Upper lobe of right lung (tissue), 1 donor: ENCODE data around the gene CNOT1. TPM values are rescaled to one million over a fixed set of nuclear protein-coding genes. Genes with fewer than 3 reads are reported as not detected.

ENCODE experiments used
- ATAC-seq: fragments of 200-7000 bp; cut with Tn5 transposase; one replicate; pipeline ENCODE4 v1.9.1; 2020; ENCODE audit warnings: mild to moderate bottlenecking, moderate library complexity
- DNase-seq: peaks from one replicate; pipeline ENCODE4 v3.0.0-alpha.2; 2020
- H3K27ac ChIP-seq: fragments of 200-600 bp; one replicate; pipeline ENCODE4 v1.8.0; 2022
- H3K27me3 ChIP-seq: fragments of 200-600 bp; one replicate; pipeline ENCODE4 v1.8.0; 2022; ENCODE audit warnings: mild to moderate bottlenecking
- H3K36me3 ChIP-seq: fragments of 200-600 bp; one replicate; pipeline ENCODE4 v1.8.0; 2022
- H3K4me1 ChIP-seq: fragments of 200-600 bp; one replicate; pipeline ENCODE4 v1.8.0; 2022
- H3K4me3 ChIP-seq: fragments of 200-600 bp; one replicate; pipeline ENCODE4 v1.8.0; 2022; ENCODE audit warnings: mild to moderate bottlenecking
- H3K9me3 ChIP-seq: fragments of 200-600 bp; one replicate; pipeline ENCODE4 v1.8.0; 2022
- CTCF ChIP-seq: fragments of 200-600 bp; IDR thresholded peaks from one replicate; pipeline ENCODE4 v1.8.0; 2022; ENCODE audit warnings: antibody characterized with exemption
- intact Hi-C: fragments of 100-400 bp; cut with DNase I; formaldehyde crosslinking; loops from one replicate; pipeline ENCODE4 v1.11.0; 2022
- total RNA-seq: library from RNA; stranded (reverse); fragmentation: NEBNext Ultra II Directional; extraction: Animal tissue kit (Norgen Biotek cat#: 25700); gene quantifications from one replicate; pipeline ENCODE4 v1.2.1, GENCODE V29; 2021
- donor health status: DM: no; HTN: yes; CAD: no; lungs with severe emphysema.

The CNOT1 gene
- total RNA-seq, 1 donor from 2014 or later = 140 TPM

GRCh38 chr16:58516768-58517107, 112.9 kb downstream of the CNOT1 start:
- Histone ChIP-seq H3K36me3 (peaks cover 48% of the 10 kb centered on the region), H3K4me1 (peaks cover 16% of the 10 kb centered on the region), H3K4me3 (peak overlapping the region; percentile 96), H3K27me3 (no peaks in the 10 kb centered on the region), H3K27ac (no peak overlapping the region), H3K9me3 (no peaks in the 10 kb centered on the region)
- DNase-seq = no peak
- no peak for ATAC-seq
- no peak for TF ChIP-seq CTCF
- intact Hi-C loops = no loop called here

GRCh38 chr16:58515871-58516767, 113.5 kb downstream of the CNOT1 start:
- DNase-seq (peak; percentile 80), ATAC-seq (peak; percentile 59)
- Histone ChIP-seq H3K9me3 (no peaks in the 10 kb centered on the region), H3K4me1 (peaks cover 16% of the 10 kb centered on the region), H3K4me3 (peak overlapping the region; percentile 96), H3K27me3 (no peaks in the 10 kb centered on the region), H3K36me3 (peaks cover 42% of the 10 kb centered on the region), H3K27ac (peak overlapping the region; percentile 82)
- TF ChIP-seq CTCF = no peak
- intact Hi-C loops = no loop called here

- H3K27me3 ChIP-seq = no peaks in the 10 kb centered on the region
- DNase-seq (peak; percentile 95), ATAC-seq (peak; percentile 95)
- intact Hi-C loops = no loop called here
- peak within 1 kb of the TSS; percentile 96 for H3K4me3 ChIP-seq
- peak within 1 kb of the TSS; percentile 82 for H3K27ac ChIP-seq
- peaks cover 16% of the 10 kb centered on the region for H3K4me1 ChIP-seq
- peaks cover 34% of the 10 kb centered on the region for H3K36me3 ChIP-seq
- TF ChIP-seq CTCF = peak; percentile 14
- no peaks in the 10 kb centered on the region for H3K9me3 ChIP-seq
Observed at GRCh38 chr16:58515125-58515870, 114.3 kb downstream of the CNOT1 start, which contains the start of gene SETD6. TSS of gene SETD6 (plus strand) at chr16:58515517. CDS start at chr16:58515538, 21 bp downstream.

GRCh38 chr16:58513874-58514273, 115.8 kb downstream of the CNOT1 start:
- H3K9me3 ChIP-seq = no peaks in the 10 kb centered on the region
- no peaks in the 10 kb centered on the region for H3K27me3 ChIP-seq
- DNase-seq = no peak
- ATAC-seq = no peak
- intact Hi-C loops = no loop called here
- TF ChIP-seq CTCF = no peak
- H3K36me3 ChIP-seq = peaks cover 20% of the 10 kb centered on the region
- H3K4me3 ChIP-seq = no peak overlapping the region
- H3K27ac ChIP-seq = no peak overlapping the region
- peaks cover 16% of the 10 kb centered on the region for H3K4me1 ChIP-seq

- Histone ChIP-seq H3K36me3 (peaks cover 4% of the 10 kb centered on the region), H3K9me3 (no peaks in the 10 kb centered on the region), H3K4me1 (peaks cover 16% of the 10 kb centered on the region), H3K4me3 (no peak overlapping the region), H3K27ac (no peak overlapping the region), H3K27me3 (no peaks in the 10 kb centered on the region)
- TF ChIP-seq CTCF = peak; percentile 69
- ATAC-seq (peak; percentile 39), DNase-seq (peak; percentile 87)
- intact Hi-C loops = no loop called here
Observed at GRCh38 chr16:58511933-58512815, 117.5 kb downstream of the CNOT1 start.
